Fibroblast of peridontal ligament (primary cell): ENCODE data around the gene MACROD2.
A peak's percentile ranks its signal among the peaks of the same experiment; 100 is the strongest.
"Not testable (repeated sequence)": the region's sequence is repeated elsewhere in the genome, so short reads cannot be mapped to it uniquely, and the experiment has no call there.

Experiments used
- DNase-seq: peaks from one replicate; pipeline ENCODE4 v3.0.0-alpha.2; 2010; ENCODE audit errors: extremely low read depth

Gene MACROD2

DNA sequence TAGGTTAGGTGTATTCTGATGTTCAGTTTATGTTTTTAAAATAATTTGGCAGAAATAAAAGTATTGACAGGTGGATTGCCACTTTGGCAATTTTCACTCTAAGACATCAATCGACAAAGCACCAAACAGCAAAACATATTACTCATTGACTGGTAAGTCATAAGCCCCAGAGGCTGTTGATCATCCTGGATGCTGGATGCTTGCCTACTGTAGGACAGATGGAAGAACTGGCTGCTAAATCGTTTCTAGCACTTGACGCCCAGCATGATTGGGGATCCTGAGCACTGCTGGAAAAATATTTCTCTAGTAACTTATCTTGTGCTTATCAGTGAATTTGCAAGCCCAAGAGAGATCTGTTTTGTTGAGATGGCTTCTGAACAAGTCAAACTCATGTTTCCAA, 1343.9 kb downstream of the MACROD2 start:
- no peak for DNase-seq

DNA sequence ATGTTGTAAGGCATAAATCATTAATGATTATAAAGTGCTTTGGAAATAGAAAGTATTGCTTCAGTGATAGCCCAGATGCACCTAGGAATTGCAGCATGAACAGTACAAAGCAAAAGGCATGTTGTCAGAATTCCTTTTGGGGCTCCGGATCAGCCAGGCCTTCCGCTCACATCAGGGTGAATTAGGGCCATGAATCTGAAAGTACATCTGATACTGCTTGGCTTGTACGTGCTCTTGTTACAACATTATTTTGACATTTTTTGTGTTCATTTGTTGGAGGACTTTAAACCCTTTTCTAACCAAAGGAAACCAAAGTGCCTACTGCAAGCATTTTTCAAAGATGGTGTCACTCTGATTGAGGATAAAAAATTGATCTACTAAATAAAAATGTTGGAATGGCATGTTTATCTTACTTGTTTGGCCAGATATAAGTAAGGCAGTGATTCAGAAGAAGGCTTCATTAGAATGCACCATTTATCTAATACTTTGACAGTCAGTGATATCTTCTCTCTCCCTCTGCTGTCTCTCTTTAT, 1347.7 kb downstream of the MACROD2 start:
- no peak for DNase-seq

DNA sequence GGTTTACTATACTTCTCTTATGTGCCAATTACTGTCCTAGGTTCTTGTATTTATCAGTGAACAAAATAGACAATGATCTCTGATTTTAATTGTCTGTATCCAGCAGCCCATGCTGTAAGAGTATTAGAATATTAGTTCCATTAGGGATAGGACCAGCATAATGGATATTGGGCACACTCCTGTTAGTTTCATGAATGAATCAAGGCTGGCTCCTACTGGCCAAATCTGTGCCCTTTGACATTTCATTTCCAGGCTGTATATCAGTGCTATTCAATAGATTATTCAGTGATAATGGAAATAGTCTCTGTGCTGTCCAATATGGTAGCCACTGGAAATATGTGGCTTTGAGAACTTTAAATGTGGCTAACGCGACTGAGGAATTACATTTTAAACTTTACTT, 1350.0 kb downstream of the MACROD2 start:
- no peak for DNase-seq

DNA sequence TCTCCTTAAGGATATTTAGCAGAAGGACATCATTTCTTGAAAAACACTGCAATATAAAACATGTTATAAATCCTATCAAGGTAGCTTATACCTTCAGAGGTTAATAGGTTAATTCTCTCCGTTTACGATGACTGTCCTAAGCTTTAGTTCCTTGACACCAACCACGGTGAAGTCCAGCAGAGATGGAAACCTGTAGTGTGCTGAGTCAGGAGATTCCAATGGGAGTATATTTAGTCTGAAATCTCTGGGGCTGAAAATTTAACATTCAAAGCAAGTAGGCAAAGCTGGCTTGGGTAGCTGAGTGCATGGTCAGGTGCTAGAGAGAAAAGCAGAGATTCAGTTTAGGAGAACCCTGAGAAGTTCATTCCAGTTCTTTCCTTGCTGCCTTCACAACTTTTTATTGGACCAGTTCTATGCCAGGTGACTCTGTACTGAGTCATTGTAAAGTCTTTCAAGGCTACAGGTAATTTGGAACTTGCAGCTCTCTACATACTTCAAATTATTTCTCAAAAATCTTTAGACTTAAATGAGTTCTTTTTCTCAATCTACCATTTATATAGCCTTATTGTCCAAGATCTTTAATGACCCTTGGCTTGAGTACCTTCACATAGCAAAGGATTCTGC, 1351.5 kb downstream of the MACROD2 start:
- no peak for DNase-seq

DNA sequence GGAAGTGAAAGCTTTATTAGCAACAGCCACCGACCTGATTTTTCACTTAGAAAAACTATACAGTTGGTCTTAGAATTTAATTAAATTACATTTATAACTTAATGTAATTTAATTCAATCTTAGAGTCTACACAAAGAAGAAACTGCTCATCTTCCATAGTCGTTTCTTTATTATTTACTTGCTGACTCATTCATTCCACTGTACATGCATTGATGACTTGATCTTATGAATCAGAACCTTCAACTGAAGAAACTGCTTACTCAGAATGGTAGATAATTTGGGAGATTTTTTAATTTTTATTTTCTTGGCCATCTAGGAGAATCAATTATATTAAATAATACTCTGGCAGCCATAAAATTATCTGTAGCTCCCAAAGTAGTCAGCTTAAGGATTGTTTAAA, 1363.7 kb downstream of the MACROD2 start:
- peak; percentile 14 for DNase-seq

DNA sequence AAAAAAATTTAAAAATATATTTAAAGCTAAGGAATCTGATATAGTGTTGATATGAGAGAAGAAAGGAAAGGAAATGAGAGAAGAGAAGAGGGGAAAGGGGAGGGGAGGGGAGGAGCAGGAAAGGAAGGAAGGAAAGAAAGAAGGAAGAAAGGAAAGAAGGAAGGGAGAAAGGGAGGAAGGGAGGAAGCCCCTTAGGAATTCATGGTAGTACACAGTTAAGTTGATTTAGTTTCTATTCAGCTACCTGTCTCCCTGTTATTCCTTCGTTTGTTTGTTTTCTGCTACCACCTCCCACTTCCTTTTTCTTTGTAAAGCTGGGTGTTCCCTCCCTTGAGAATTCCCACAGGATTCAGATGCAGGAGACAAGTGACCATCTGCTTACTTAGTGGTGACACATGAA, 1367.5 kb downstream of the MACROD2 start:
- DNase-seq = no peak

DNA sequence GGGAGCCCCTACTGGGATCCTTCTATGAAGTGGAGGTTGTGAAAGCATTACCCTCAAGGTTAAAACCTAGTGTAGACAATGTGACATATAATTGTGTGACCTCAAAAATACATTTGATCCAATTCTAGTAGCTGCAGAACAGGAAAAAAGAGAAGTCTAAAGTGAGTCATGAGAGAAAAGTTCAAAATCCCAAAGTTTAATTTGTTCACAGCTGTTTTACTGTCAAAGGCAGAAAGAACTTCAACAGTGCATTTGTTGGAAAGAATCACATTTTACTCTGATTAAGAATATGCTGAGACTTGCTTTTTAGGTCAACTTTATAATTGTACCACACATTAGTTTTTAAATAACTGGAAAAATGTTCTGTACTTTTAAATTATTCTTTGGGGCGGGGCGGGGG, 1369.5 kb downstream of the MACROD2 start:
- peak; percentile 39 for DNase-seq

DNA sequence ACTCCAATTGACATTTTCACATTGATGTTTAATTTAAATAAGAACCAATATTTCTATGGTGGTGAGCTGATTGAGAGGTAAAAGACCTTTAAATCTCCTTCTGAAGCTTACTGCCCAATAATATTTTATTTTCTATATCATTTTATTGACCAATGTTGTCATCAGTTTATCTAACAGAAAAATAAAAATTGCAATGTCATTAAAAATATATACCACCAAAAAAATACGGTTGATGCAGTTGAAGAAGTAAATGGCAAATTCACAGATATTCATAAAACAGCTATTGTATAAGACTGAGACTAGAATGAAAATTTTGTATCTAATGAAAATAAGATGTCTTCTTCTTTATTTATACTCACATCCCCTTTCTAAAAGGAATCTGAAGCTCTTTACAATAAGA, 1375.1 kb downstream of the MACROD2 start:
- DNase-seq = no peak

DNA sequence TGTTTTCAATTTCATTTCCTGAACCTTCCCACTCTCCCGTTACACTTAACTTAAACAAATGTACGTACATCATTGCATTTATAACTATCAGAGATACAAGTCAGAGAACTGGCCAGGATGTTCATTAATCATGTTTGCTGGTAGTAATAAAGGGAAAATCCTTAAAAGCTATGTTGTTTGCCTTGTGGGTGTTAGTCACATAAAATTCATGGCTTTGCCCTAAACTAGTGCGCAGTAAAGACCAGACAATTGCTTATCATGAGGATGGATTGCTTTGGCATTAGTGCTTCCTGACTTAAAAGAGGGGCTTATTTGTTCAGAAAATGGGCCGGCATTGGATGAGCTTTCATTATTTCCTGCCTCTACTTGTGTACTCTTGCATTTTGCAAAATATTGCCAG, 1379.4 kb downstream of the MACROD2 start:
- no peak for DNase-seq

DNA sequence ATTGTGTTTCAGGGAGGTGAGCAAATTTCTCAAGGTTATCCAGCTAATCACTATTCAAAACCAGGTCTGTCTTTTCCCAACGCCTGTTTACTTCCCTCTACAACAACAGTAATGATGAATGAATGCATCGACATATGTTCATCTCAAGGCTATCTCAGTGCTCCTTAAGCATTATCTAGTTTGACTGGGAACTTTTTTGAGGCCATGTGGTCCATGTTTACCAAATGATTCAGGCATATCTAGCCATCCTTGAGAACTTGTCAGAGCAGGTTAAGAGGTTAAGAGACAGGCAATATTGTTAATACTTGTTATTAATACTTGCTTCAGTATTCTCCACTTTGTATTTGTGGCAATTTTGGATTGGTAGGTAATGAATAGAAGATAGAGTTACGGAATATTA, 1380.5 kb downstream of the MACROD2 start:
- DNase-seq = no peak

DNA sequence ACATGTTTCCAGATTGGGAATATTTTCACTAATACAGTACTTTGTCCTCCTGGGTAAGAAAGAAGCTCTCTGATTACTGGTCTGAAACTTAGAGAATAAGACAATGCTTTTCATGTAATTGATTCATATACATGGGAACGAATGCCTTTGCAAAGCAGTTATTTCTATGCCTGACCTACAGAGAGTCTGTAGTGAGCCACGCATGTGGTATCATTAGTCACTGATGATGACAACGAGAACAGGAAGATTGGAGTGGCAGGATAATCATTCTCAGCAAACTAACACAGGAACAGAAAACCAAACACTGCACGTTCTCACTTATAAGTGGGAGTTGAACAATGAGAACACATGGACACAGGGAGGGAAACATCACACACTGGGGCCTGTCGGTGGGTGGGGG, 1382.3 kb downstream of the MACROD2 start:
- not testable (repeated sequence) for DNase-seq

DNA sequence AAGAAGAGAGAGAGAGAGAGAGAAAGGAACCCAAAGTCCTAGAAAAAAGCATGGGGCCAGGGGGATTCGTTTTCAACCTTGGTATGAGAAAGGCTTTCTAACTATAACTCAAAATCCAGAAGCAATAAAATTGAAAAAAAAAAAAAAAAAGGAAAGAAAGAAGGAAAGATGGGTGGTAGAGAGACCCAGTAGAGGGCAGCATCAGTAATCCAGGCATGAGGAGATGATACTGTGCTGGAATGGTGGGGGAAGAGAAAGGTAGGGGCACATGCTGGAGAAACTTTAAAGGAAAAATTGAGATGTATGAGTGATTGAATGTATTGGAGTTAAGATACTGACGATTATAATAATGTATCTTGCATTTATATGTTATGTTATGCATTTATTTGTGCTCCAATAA, 1382.8 kb downstream of the MACROD2 start:
- DNase-seq = no peak

DNA sequence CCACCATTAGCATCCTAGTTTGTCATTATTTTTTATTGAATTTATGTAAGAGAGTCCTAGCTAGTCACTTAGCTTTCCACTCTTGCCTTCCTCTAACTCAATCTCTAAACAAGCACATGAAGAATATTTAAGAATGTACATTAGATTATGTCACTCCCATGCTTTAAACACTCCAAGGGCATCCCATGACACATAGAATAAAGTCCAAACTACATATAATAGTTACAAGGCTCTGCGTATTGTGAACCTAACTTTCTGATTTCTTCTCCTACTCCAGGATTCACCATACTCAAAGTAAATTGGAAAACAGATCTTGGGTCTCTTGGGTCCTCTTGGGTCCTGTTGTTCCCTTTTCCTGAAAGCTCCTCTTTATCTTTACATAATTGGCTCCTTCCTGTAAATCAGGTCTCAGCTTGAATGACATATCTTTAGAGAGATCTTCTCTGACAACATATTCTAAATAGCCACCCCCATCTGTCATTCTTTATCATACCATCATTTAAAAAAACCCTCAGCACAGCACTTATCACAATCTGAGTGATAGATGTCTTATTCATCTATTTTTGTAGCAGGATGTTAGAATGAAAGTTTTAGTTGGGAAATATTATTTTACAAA, 1384.5 kb downstream of the MACROD2 start:
- DNase-seq = no peak

DNA sequence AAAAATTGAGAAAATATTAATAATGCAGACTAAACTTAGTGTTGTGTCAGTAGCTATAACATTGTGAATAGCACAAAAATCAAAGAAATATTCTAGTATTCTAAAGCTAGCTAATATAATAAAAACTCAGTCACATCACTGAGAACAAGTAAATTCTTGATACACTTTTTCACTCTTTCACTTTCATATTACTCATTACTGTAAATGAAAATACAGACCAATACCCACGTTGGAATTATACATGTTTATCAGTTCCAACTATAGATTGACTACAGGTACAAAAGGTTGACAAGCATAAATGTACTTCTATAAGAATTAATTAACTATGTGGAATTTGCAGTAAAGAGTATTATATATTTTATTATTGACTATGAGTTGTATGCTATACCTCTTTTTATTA, 1385.5 kb downstream of the MACROD2 start:
- DNase-seq = no peak

DNA sequence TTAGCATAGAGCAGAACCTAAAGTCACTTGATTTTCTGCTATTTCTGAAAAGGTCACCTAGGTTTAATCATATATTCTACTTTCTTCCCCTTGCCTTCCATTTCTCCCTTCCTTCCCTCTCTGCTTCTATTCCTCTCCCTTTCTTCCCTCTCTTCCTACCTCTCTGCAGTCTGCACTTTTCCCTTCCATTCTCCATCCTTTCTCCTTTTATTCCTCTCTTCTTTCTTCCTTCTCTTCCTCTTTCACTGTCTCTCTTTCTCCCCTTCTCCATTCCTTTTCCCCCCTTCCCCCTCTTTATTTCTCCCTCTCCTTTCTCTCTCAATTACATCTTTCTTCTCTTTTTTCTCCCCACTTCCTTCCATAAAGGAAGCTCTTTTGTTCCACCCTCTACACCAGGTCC, 1391.9 kb downstream of the MACROD2 start:
- no peak for DNase-seq

DNA sequence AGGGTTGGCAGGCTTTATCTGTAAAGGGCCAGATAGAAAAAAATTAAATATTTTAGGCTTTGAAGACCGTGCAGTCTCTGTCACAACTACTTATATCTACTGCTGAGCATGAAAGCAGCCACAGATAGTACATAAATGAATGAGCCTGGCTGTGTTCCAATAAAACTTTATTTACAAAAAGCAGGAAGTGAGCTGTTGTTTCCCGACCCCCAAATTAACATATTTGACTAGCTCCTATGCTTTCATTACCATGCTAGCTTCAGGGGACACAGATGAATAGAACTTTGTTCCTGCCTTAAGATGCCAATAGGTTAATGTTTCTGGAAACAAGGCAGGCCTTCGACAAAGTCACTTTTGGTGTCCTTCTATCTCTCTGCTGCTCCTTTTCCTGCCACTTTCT, 1400.1 kb downstream of the MACROD2 start:
- no peak for DNase-seq

DNA sequence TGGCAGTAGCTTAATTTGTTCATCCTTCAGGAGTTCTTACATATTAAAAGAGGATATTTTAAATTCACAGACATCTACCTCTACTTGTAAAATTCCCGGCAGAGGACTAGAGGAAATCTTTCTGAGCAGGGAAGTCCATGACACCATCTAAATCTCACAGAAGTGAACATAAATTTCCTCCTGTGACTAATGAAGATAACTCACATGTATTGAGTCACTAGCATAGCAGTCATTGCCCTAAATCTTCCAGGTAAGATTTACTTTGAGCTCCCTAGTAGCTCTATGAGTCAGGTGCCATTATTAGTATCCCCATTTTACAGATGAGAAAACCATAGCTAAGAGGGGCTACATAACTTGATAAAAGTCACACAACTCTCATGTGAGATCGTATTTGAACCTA, 1400.7 kb downstream of the MACROD2 start:
- DNase-seq = no peak

DNA sequence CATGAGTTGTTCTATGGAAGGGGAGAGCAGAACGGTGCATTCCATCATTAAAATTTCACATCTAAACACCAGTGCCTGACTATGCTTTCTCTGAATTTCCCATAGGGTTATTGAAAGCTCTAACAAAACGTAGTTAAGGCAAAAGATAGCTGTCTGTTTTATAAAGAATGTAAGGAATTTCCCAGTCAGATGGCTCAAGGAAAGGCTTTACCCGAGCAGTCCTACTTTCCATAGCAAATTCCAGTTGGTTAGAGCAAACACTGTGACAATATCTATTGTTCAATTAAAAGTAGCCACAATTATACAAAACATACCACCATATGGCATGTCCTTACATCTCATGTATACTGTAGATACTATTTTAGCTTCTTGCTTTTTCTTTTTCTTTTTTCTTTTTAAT, 1401.6 kb downstream of the MACROD2 start:
- no peak for DNase-seq

DNA sequence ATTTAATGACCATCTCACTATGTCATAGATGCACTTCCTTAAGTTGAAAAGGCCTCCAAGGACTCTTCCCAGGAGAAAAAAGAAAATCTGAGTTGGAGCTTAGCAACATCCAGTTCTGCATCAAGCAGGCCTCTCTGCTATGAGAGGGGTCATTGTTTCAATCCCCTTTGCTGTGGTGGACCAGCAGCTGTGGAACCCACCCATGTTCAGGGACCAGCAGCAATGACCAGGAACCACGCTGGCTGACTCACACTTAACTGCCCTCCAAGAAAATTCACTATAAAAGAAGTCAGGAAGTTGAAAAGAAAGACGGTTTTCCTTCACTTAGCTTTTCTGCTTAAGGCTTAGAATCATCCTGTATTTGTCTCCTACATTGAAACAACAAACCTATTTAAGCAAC, 1404.5 kb downstream of the MACROD2 start:
- DNase-seq = no peak

DNA sequence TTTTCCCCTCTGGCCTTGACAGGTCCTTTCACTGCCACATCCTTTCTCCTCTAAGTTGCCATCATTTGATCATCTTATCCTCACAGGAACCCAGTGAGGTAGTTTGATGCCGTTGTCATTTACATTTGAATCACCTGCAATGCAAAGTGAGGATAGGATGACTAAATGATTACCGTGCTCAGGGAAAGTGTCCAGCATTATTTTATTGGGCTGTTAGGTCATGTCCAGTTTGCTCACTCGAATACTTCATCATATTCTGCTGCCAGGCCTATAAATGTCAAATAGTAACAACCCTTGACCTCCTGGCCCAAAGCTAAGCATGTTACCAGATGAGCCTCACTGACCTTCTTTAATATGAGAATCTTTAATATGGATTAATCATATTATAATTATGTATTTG, 1410.8 kb downstream of the MACROD2 start:
- DNase-seq = no peak

DNA sequence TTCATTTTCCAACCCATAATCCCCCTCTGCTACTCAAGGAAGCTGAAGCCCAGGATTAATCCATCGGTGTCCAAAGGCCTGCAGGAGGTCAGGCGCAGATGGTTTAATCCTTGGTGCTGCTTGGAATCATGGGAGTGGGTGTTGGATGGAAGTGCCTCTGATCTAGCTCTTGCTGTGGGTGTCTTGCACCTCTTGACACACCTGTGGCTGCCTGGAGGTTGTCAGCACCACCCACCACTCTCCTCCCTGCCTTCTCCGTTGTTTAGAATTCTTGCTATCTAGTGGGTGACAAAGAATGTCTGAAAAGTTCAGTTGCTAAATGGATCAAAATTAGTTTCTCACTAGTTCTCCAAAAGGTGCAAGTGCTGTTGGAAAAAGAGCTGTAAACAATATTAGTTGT, 1416.5 kb downstream of the MACROD2 start:
- no peak for DNase-seq

DNA sequence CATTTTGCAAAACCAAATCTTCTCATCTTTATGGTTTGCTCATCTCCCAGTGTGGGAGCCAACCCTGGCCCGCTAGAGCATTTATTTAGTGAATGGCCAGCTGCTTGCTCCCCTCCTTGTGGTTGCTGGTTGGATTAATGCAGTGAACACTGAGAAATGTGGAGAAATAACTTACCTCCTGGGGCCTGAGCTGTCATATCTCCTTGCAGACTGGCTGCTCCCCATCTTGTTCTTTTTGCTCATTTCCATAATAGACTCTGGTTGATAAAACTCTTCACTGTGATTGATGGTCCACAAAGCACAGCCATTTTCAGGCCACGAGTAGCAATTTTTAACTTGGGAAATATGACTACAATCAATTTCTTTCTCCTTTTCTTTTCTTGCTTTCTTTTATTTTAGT, 1420.6 kb downstream of the MACROD2 start:
- DNase-seq = no peak

DNA sequence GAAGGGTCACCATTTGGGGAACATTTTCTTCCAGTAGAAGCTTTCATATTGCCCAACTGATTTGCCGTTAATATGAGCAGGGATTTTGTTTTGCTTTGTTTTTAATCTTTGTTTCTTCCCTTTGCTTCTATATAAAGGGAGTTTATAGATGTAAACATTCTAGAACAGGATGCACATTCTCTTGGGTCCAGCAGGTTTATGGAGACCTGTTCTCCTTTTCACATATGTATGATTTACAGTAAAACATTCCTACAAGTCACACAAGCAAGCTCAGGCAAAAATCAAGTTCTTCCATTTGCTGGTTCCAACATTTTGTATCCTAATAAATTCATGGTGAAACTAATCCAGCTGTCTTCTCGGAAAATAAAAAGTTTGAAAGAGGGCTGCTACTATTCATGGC, 1424.5 kb downstream of the MACROD2 start:
- DNase-seq = no peak

DNA sequence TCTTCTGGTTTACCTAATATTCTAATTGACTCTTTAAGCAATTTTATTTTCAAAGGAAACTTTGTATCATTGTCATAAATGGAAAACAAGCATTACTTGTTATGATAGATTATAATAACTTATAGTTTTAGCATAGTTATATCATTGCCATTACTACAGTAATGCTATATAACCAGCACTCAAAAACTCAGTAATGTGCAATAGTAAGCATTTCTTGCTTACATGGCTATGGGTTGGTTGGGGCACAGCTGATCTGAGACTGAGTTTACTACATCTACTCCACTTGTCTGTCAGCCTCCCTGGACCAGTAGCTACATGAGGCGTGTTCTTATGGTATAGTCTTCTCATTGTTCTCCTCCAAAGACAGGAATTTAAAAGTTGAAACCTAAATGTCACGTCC, 1427.7 kb downstream of the MACROD2 start:
- DNase-seq = no peak
